Middle frontal gyrus (tissue), 1 donor: ENCODE results near the gene A1BG.

Source experiments
- DNase-seq: peaks from one replicate; pipeline ENCODE4 v3.0.0-alpha.2; 2015; ENCODE audit warnings: low spot score; ENCODE audit errors: extremely low spot score

The A1BG gene

GRCh38 chr19:58296104-58296503 lies 57.2 kb downstream of the A1BG start:
- DNase-seq: no peak
